Left ventricle myocardium inferior (tissue), 1 donor: ENCODE results near the gene PCGF5. TPM values are rescaled to one million over a fixed set of nuclear protein-coding genes. Genes with fewer than 3 reads are reported as not detected.

Experiments
- DNase-seq: peaks from one replicate; pipeline ENCODE4 v3.0.0-alpha.2; 2020
- H3K27ac ChIP-seq: fragments of 200-600 bp; replicated peaks from 2 replicates; pipeline ENCODE4 v1.8.0; 2021
- H3K27me3 ChIP-seq: fragments of 200-600 bp; 2 replicates; pipeline ENCODE4 v1.8.0; 2021; ENCODE audit warnings: low read depth
- H3K36me3 ChIP-seq: fragments of 200-600 bp; 2 replicates; pipeline ENCODE4 v1.8.0; 2021
- H3K4me1 ChIP-seq: fragments of 200-600 bp; 2 replicates; pipeline ENCODE4 v1.8.0; 2021
- H3K4me3 ChIP-seq: fragments of 200-600 bp; 2 replicates; pipeline ENCODE4 v1.8.0; 2021; ENCODE audit warnings: mild to moderate bottlenecking, moderate library complexity
- H3K9me3 ChIP-seq: fragments of 200-600 bp; replicated peaks from 2 replicates; pipeline ENCODE4 v1.8.0; 2021
- intact Hi-C: fragments of 100-400 bp; cut with micrococcal nuclease; formaldehyde crosslinking; loops from one replicate; pipeline ENCODE4 v1.11.0; 2022
- total RNA-seq: library from RNA; stranded (reverse); fragmentation: NEBNext Ultra II Directional; extraction: Animal tissue kit (Norgen Biotek cat#: 25700); gene quantifications from one replicate; pipeline ENCODE4 v1.2.1, GENCODE V29; 2021
- TF ChIP-seq, protein P1 (sequence below): fragments of 200-600 bp; IDR thresholded peaks from 2 replicates; pipeline ENCODE4 v1.8.0; 2021; ENCODE audit warnings: antibody characterized with exemption, mild to moderate bottlenecking, borderline replicate concordance
- donor health status: DM: no; HTN: yes; CAD: no; lungs with severe emphysema.

PCGF5 gene
- total RNA-seq, 1 donor from 2014 or later: 61.0 TPM

DNA sequence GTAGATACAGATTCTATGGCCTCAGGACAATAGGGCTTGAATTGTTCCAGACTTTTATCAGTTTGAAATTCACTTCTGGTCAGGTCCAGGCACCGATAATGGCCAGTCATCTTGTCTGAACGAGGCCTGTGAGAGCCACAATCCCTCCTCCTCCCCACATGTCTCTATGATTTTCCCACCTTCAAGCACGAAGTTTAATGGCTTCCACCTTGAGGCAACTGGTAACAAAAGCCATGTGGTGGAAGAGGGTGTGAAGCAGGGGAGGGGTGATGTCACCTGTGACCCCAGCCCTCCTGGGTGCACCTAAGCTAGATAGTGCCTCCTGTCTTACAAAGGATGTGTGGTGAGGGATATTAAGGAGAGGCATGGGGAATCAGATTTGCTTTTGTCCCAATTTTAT, 89.2 kb downstream of the PCGF5 start:
- DNase-seq: no peak
- Histone ChIP-seq H3K36me3 (no peaks in the 10 kb centered on the region), H3K27me3 (peaks cover 46% of the 10 kb centered on the region), H3K4me3 (no peak overlapping the region), H3K4me1 (no peaks in the 10 kb centered on the region), H3K27ac (no peak overlapping the region), H3K9me3 (no peaks in the 10 kb centered on the region)
- intact Hi-C loops: no loop called here
- TF ChIP-seq, protein P1, sequence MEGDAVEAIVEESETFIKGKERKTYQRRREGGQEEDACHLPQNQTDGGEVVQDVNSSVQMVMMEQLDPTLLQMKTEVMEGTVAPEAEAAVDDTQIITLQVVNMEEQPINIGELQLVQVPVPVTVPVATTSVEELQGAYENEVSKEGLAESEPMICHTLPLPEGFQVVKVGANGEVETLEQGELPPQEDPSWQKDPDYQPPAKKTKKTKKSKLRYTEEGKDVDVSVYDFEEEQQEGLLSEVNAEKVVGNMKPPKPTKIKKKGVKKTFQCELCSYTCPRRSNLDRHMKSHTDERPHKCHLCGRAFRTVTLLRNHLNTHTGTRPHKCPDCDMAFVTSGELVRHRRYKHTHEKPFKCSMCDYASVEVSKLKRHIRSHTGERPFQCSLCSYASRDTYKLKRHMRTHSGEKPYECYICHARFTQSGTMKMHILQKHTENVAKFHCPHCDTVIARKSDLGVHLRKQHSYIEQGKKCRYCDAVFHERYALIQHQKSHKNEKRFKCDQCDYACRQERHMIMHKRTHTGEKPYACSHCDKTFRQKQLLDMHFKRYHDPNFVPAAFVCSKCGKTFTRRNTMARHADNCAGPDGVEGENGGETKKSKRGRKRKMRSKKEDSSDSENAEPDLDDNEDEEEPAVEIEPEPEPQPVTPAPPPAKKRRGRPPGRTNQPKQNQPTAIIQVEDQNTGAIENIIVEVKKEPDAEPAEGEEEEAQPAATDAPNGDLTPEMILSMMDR: no peak

DNA sequence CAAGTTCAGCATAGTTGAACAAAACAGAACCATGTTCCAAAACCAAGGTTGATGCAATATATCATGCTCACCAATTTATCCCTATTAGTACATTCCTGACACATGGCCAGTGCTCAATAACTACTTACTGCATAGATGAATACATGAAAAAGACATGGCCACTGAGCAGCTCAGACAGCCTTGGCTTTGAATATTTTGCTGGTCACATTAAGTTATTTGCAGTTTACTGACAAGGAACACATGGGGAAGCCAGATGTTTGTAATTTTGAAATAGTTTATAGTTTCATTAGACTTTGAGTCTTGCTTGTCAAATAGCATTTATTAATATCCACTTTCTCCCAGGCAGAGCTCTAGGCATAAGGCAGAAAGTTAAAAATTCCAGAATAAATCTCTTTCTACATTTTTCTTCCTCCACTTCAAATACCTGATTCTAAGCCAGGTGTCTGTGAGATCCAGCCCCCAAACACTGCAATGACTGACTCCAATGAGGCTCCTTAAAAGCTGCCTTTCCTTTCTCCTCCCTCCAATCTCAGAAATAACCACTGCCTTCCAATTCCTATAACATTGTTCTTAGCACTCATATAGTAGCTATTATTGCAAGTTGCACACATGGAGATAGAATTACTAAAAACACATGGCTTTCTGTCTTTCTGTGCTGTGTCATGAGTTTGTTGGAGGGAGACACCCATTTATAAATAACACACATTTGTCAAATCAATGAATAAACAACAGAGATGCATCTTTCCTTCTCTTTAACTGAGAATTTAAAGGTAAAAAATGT, 91.3 kb downstream of the PCGF5 start:
- Histone ChIP-seq H3K27ac (no peak overlapping the region), H3K9me3 (no peaks in the 10 kb centered on the region), H3K36me3 (no peaks in the 10 kb centered on the region), H3K4me3 (no peak overlapping the region), H3K27me3 (peaks cover 39% of the 10 kb centered on the region), H3K4me1 (no peaks in the 10 kb centered on the region)
- TF ChIP-seq, protein P1: no peak
- no peak for DNase-seq
- intact Hi-C loops: no loop called here

DNA sequence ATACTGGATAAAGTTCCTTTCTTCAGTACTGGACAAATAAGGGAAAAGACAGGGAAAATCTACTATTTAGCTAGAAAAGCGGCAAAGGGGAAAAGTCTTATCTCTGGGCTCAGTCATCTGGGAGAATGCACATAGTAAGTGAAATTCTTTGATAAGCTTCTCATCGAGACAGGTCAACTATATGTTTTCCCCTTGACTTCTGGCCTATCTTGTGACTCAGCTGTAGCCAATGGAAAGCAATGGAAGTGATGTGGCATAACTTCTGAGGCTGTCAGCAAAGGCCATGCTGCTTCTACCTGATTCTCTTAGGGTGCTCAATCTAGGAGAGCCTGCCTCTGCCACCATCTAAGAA, 91.9 kb downstream of the PCGF5 start:
- intact Hi-C loops: no loop called here
- no peaks in the 10 kb centered on the region for H3K4me1 ChIP-seq
- peaks cover 34% of the 10 kb centered on the region for H3K27me3 ChIP-seq
- no peak for DNase-seq
- no peaks in the 10 kb centered on the region for H3K36me3 ChIP-seq
- H3K9me3 ChIP-seq: no peaks in the 10 kb centered on the region
- no peak overlapping the region for H3K27ac ChIP-seq
- TF ChIP-seq, protein P1: no peak
- no peak overlapping the region for H3K4me3 ChIP-seq

DNA sequence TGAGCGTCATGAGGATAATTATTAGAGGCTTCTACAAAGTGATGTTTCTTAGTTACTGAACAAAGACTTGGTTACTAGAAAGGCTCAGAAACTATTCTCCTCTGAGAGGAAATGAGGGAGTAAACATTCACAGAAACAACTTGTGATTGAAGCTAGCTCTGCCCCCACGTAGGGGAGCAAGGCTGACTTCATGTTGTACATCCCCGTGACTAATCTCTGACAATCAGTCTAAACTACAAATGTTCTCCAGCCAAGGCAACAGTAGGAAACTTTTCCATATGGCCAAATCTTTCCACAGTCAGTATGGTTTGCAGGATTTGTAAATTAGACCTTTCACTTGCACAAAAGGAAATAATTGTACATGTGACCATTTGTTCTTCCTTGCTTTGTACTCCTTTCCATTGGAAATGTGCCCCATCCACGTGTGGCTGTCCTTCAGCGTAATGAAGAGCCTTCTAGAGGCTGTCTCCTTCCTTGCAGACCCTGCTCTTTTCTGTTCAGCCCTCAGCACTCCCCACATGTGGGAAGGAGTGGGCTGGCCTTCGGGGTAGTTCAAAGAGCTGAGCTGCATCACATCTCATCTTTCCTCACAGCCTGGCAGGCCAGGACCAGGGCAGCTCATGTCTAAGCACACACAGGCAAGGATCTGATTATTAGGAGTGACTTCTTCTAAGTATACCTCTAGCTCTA, 93.5 kb downstream of the PCGF5 start:
- peaks cover 19% of the 10 kb centered on the region for H3K27me3 ChIP-seq
- no peaks in the 10 kb centered on the region for H3K9me3 ChIP-seq
- TF ChIP-seq, protein P1: no peak
- DNase-seq: no peak
- H3K4me3 ChIP-seq: no peak overlapping the region
- no peaks in the 10 kb centered on the region for H3K4me1 ChIP-seq
- intact Hi-C loops: no loop called here
- no peak overlapping the region for H3K27ac ChIP-seq
- no peaks in the 10 kb centered on the region for H3K36me3 ChIP-seq

DNA sequence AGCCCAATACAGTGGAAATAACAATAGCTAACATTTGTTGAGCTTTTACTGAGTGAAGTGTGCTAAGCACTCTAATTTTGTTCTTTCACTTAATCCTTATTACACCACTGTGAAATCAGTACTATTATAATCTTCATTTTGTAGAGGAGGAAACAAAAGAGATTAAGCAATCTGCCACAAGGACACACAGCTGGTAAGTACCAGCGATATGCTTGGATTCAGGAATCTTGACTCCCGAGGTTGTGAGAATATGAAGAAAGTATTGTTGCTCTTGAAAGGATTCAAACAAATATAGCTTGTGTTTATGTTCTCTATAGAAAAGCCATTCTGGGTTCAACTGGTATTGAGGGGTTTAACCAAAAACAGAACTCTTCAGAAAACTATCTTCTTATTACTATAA, 96.0 kb downstream of the PCGF5 start:
- Histone ChIP-seq H3K4me3 (no peak overlapping the region), H3K4me1 (no peaks in the 10 kb centered on the region), H3K27me3 (no peaks in the 10 kb centered on the region), H3K9me3 (no peaks in the 10 kb centered on the region), H3K27ac (no peak overlapping the region), H3K36me3 (no peaks in the 10 kb centered on the region)
- TF ChIP-seq, protein P1: no peak
- DNase-seq: no peak
- intact Hi-C loops: no loop called here
